ENCODE results near the gene S100A9. TPM values are rescaled to one million over a fixed set of nuclear protein-coding genes. Genes with fewer than 3 reads are reported as not detected.

The S100A9 gene
- total and polyA plus RNA-seq, 2 of the 8 experiments (the other 6 are each of a cell fraction or from before 2014, with no cell fraction given), result not detected

GRCh38 chr1:153363641-153364040, 6.0 kb downstream of the S100A9 start:
- no peaks in the 10 kb centered on the region; the same call in 1 of the 2 replicates for H3K23me2 ChIP-seq (ENCODE audit: low read depth, low read length)
- H2BK15ac ChIP-seq (ENCODE audit: low read length), result no peak overlapping the region
- H3K27me3 ChIP-seq (replicated peaks in 1 of 4; ENCODE audit: control insufficient read depth in 3 of 4, extremely low read depth in 1 of 4, insufficient read depth in 3 of 4, low read length in 3 of 4), result no peaks in the 10 kb centered on the region
- H2BK12ac ChIP-seq (ENCODE audit: low read depth, low read length), result no peak overlapping the region
- no peak overlapping the region for H3K14ac ChIP-seq (ENCODE audit: insufficient read length)
- ChIA-PET CTCF (ENCODE audit: partially characterized antibody) (interaction anchor here (0.9 to 2.2 kb wide), 5 partner anchors 8 to 166 kb away, joined by 3 to 15 read pairs (median 4); no protein-coding TSS in a partner anchor), POLR2A (ENCODE audit: partially characterized antibody) (no interaction called here)
- H3K4me1 ChIP-seq (replicated peaks in 1 of 4; ENCODE audit: control insufficient read depth in 3 of 4, insufficient read depth in 4 of 4, low read length in 3 of 4), result no peaks in the 10 kb centered on the region
- H3K36me3 ChIP-seq (ENCODE audit: control insufficient read depth in 2 of 4, insufficient read depth in 4 of 4, low read length in 3 of 4), result no peaks in the 10 kb centered on the region
- no peak overlapping the region for H3K18ac ChIP-seq (ENCODE audit: extremely low read depth, low read length)
- H4K91ac ChIP-seq (replicated peaks; ENCODE audit: insufficient read length, low read length), result no peak overlapping the region
- no peaks in the 10 kb centered on the region for H3K9me3 ChIP-seq (ENCODE audit: insufficient read depth in 2 of 2, low read depth in 1 of 2, low read length in 1 of 2)
- H3K79me1 ChIP-seq (ENCODE audit: low read depth, low read length), result no peaks in the 10 kb centered on the region
- H4K20me1 ChIP-seq (replicated peaks in 1 of 2; ENCODE audit: control insufficient read depth in 1 of 2, insufficient read depth in 2 of 2, low read length in 2 of 2), result no peaks in the 10 kb centered on the region
- H4K8ac ChIP-seq (ENCODE audit: extremely low read depth, insufficient read depth, low read length), result no peak overlapping the region
- H2AFZ ChIP-seq (ENCODE audit: low read length), result no peak overlapping the region
- no peak overlapping the region for H3K4ac ChIP-seq (replicated peaks; ENCODE audit: insufficient read length, low read depth, low read length)
- no peak overlapping the region for H3K4me2 ChIP-seq (ENCODE audit: insufficient read depth in 1 of 2, low read depth in 2 of 2, low read length in 2 of 2)
- H2AK5ac ChIP-seq (ENCODE audit: low read depth, low read length), result no peak overlapping the region
- no peak for DNase-seq (ENCODE audit: low read depth in 1 of 2, low spot score in 2 of 2)
- H4K5ac ChIP-seq (ENCODE audit: insufficient read length, low read depth, low read length), result no peak overlapping the region
- H3K27ac ChIP-seq (ENCODE audit: low read depth, low read length), result no peak overlapping the region
- no peak overlapping the region for H3K4me3 ChIP-seq (ENCODE audit: extremely low read depth in 1 of 4, insufficient read depth in 2 of 4, low read depth in 3 of 4, low read length in 4 of 4)
- H3K9ac ChIP-seq (replicated peaks in 1 of 4; ENCODE audit: extremely low read depth in 1 of 4, low read depth in 3 of 4, low read length in 3 of 4), result no peak overlapping the region
- no peaks in the 10 kb centered on the region for H3K79me2 ChIP-seq (ENCODE audit: control insufficient read depth in 1 of 2, insufficient read depth in 2 of 2, low read length in 2 of 2)
- H3K56ac ChIP-seq (replicated peaks; ENCODE audit: insufficient read length, low read depth, low read length), result no peak overlapping the region
- H2BK5ac ChIP-seq (ENCODE audit: low read depth, low read length), result no peak overlapping the region
- H3K23ac ChIP-seq (ENCODE audit: insufficient read length), result no peak overlapping the region
- FAIRE-seq, result no peak
- WGBS, 2 experiments (ENCODE audit: extremely low coverage in 1 of 2, insufficient coverage in 1 of 2, insufficient read length in 1 of 2, insufficient replicate concordance in 2 of 2, low coverage in 1 of 2, low lambda C conversion rate in 2 of 2, missing lambda C conversion rate in 1 of 2), result 90% methylated on average over 3 of the region's 3 CpGs; no CpG with 5 or more reads in 1 of the 2 experiments
- no peak overlapping the region for H2BK120ac ChIP-seq (replicated peaks; ENCODE audit: low read depth, low read length)
- no peak overlapping the region for H2BK20ac ChIP-seq (ENCODE audit: low read length)
- TF ChIP-seq SIX5 (IDR thresholded peaks at IDR 0.05; ENCODE audit: low read depth, low read length) (no peak), MAX (IDR thresholded peaks at IDR 0.05) (no peak), SP4 (IDR thresholded peaks at IDR 0.05; ENCODE audit: low read length) (no peak), ATF2 (IDR thresholded peaks at IDR 0.05; ENCODE audit: low read length) (no peak), CHD1 (IDR thresholded peaks at IDR 0.05; ENCODE audit: low read depth, low read length) (no peak), RFX5 (IDR thresholded peaks at IDR 0.05; ENCODE audit: borderline replicate concordance, low read depth, low read length) (no peak), SIRT6 (IDR thresholded peaks at IDR 0.05; ENCODE audit: low read length) (no peak), POLR2A (IDR thresholded peaks at IDR 0.05; ENCODE audit: control extremely low read depth in 1 of 2, low read depth in 2 of 2, low read length in 2 of 2) (no peak), RXRA (IDR thresholded peaks at IDR 0.05; ENCODE audit: insufficient read depth, low read depth, low read length) (no peak), EP300 (IDR thresholded peaks at IDR 0.05; ENCODE audit: borderline replicate concordance in 1 of 2, low read depth in 2 of 2, low read length in 2 of 2) (no peak), EZH2 (IDR thresholded peaks at IDR 0.05; ENCODE audit: low read depth, low read length, severe bottlenecking) (no peak), RNF2 (IDR thresholded peaks at IDR 0.05; ENCODE audit: borderline replicate concordance, low read depth, low read length, missing control alignments, poor library complexity, severe bottlenecking) (no peak), POLR2AphosphoS5 (IDR thresholded peaks at IDR 0.05; ENCODE audit: low read depth, low read length) (no peak)
